ENCODE measurements around the gene POLR2I.

- TF ChIP-seq POLR2AphosphoS5 (IDR thresholded peaks at IDR 0.05; ENCODE audit: low read depth, low read length) (peak; percentile 71; the same call in 1 of the 2 replicates), POLR2A (IDR thresholded peaks at IDR 0.05; ENCODE audit: low read depth, low read length) (peak; percentile 68; the same call in 1 of the 2 replicates)
Observed at GRCh38 chr19:36115453-36116343, 1.0 kb upstream of the POLR2I start, which contains the start of gene TBCB.

All from GM12891 (cell line).